NCI-H128 (cell line): Measurements from ENCODE around the gene GRIK1.

ENCODE experiments used
- DNase-seq: peaks from one replicate; lab custom pipeline; 2025; ENCODE audit not compliant: unreplicated experiment; lab: John Stamatoyannopoulos, UW

Gene GRIK1

GRCh38 chr21:29550205-29550604 is 389.6 kb downstream of the GRIK1 start:
- no peak for DNase-seq

GRCh38 chr21:29549614-29550013 is 390.2 kb downstream of the GRIK1 start:
- no peak for DNase-seq

GRCh38 chr21:29547998-29548397 is 391.8 kb downstream of the GRIK1 start:
- no peak for DNase-seq

- no peak for DNase-seq
Measured at GRCh38 chr21:29546071-29546470, 393.7 kb downstream of the GRIK1 start.

GRCh38 chr21:29540289-29540688 is 399.5 kb downstream of the GRIK1 start:
- no peak for DNase-seq

- no peak for DNase-seq
Measured at GRCh38 chr21:29538115-29538514, 401.7 kb downstream of the GRIK1 start.

DNA sequence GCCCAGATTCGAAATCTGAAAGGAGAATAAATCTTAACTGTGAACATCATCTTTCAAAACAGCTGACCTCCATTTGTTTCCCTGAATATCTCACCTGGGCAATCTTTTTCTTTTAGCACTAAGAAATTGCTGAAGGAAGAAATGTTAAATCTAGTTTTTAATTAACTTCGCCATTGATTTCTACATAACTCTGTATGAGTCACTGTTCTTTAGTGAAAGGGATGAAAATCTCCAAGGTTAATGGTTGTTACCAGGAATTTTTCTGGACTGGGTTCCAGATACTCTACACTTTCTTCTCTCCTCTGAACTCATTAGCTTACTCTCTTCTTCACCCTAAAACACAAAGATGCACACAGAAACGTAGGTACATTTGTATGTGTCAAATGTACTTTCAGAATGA is 405.3 kb downstream of the GRIK1 start:
- DNase-seq = no peak

DNA sequence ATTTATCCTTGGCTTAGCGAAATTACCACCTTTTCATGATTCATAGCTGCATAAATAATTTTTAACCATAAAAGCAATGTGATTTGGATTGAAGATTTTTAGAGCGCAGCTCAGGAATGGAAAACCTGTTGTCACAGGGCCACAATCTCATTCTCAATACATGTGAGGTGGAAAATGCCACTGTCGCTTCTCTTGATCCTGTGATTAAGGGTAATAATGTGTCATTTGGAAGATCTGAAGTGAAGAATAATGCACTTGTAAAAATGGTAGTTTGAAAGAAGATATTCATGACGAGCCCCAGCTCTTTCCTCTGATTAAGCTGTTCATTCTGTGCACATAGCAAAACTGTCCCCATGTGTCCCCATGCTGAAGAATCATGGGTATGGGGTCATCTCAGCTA is 410.7 kb downstream of the GRIK1 start:
- DNase-seq = no peak

- DNase-seq = no peak
Measured at GRCh38 chr21:29526545-29526944, 413.3 kb downstream of the GRIK1 start.

GRCh38 chr21:29524055-29524454 is 415.7 kb downstream of the GRIK1 start:
- DNase-seq = no peak

GRCh38 chr21:29523646-29524045 is 416.1 kb downstream of the GRIK1 start:
- no peak for DNase-seq

- DNase-seq = no peak
Measured at GRCh38 chr21:29521872-29522271, 417.9 kb downstream of the GRIK1 start.

DNA sequence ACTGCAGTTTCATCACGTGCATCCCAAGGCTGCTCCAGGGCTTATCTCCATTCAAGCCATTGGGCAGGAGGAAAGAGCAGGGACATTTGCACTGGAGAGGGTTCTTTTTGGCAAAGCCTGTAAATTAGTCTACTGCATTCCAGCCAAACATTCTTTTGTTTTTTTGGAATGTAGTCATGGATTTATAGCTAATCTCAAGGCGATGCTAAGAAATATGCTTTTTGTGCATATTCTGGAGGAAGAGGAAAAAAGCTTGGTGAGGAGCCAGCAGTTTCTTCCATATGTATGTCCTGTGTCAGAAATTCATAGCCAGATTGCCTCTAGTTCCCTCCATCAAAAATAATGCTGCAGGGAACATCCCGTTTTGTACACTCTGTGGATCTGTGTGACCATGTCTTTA is 419.6 kb downstream of the GRIK1 start:
- DNase-seq = no peak

GRCh38 chr21:29514652-29515247 is 425.0 kb downstream of the GRIK1 start:
- DNase-seq = no peak

DNA sequence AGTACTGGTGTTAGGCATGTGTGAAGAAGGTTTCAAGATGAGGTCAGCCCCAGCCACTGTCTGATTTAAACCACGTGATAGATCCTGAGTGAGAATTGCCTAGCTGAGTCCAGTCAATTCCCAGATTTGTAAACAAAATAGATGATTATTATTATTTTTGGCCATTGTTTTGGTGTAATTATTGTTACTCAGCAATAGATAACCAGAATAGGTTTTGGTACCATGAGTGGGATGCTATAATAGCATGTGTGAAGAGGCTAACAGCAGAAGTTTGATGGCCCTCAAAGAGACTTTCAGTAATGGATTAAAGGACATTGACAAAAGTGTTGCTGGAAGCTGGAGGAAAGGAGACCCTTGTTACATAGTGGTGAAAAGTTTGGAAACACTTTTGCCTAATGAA is 426.3 kb downstream of the GRIK1 start:
- no peak for DNase-seq

DNA sequence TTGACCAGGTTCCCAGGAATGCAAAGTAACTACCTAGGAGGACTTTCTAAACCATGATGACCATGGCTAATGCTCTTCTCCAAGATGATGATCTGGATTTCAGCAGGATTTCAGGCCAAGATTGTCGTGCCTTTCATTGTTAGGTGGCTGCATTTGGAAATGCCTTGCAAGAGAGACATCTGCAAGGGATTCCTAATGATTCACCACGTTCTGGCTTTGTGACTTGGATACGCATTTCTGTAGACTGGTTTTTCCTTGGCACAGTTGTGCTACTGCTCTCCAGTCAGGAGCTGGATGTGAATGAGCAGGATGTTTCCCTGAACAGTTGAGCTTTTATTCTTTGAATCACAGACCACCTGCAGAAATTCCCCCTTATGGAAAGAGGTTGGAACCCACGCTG is 428.7 kb downstream of the GRIK1 start:
- no peak for DNase-seq

GRCh38 chr21:29509121-29509520 is 430.7 kb downstream of the GRIK1 start:
- no peak for DNase-seq

- DNase-seq = no peak
Measured at GRCh38 chr21:29508301-29508700, 431.5 kb downstream of the GRIK1 start.

GRCh38 chr21:29506947-29507346 is 432.8 kb downstream of the GRIK1 start:
- DNase-seq = no peak

GRCh38 chr21:29506214-29506613 is 433.6 kb downstream of the GRIK1 start:
- no peak for DNase-seq

- DNase-seq = no peak
Measured at GRCh38 chr21:29504751-29505321, 435.0 kb downstream of the GRIK1 start.

DNA sequence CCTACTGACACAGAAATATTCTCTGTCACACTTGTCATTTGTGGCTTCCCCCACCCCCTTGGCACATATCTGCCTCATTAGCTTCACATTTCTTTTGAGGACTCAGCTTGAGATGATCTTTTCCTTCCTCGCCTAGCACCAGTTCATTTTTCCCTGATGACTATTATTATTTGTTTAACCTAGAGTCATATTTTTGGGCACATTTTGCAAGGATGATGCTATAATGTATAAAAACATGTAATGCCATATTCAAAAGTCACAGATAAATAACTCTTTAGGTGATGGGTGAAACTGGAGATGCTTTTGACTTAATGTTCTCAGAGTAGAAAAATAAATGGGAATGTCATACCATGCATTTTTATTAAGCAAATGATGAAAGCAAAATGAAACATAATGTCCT is 438.3 kb downstream of the GRIK1 start:
- no peak for DNase-seq

DNA sequence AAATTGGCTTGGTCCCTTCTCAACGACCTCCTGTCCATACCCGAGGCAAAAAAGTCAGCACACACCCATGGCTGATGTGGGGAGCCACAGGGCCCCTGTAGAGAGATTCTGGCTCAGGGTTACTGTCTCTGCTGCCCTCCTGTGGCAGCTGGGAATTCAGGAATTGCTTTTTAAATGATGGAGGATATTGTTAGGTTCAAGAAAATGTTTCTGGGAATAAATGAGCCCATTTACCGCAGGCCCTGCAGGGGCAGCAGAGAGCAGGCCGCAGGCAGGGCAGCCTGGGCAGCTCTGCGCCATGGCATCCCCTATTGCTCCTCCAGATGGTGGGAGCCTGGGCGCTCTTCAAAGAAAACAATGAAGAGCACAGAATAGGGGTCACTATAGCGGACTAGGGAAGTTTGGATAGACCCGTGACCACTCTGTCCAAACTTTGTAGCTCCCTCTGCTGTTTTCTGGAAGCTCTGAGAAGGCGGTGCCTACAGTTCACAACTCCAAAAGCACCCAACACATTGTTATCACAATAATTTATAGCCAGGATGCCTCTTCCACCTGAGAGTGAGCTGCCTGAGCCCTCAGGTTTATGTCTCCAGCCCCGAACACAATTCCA is 440.0 kb downstream of the GRIK1 start:
- no peak for DNase-seq
